Measurements from ENCODE around the gene CHTOP. TPM values are rescaled to one million over a fixed set of nuclear protein-coding genes. Genes with fewer than 3 reads are reported as not detected.

CHTOP gene
- total and polyA plus RNA-seq, 4 donors: 51.2 to 76.6 (median 58.4) TPM

DNA sequence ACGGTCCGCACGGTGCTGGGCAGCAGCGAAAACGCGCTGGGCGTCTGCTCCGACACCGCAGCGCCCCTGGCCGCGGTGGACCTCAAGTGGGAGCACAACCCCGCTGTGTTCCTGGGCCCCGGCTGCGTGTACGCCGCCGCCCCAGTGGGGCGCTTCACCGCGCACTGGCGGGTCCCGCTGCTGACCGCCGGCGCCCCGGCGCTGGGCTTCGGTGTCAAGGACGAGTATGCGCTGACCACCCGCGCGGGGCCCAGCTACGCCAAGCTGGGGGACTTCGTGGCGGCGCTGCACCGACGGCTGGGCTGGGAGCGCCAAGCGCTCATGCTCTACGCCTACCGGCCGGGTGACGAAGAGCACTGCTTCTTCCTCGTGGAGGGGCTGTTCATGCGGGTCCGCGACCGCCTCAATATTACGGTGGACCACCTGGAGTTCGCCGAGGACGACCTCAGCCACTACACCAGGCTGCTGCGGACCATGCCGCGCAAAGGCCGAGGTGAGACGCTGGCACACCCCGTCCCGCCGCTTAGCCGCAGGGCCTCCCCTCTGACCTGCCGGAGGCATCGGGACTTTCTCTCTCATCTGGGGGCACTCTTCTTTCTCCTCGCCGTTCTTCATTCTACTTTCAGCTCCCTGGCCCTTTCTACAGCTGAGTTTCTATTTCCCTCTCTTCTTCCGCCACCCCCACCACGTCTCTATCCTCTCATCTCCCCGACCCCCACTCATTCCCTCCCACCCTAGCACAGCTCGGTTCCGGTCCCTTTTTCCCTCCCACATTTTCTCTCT, 45.7 kb downstream of the CHTOP start:
- Histone ChIP-seq H3K27me3 (ENCODE audit: control insufficient read depth in 3 of 3, insufficient read depth in 3 of 3, low read length in 2 of 3) (peaks cover 0 to 40% (median 32%) of the 10 kb centered on the region in 3 donors), H3K9me3 (ENCODE audit: control insufficient read depth in 4 of 4, insufficient read depth in 3 of 4, low read length in 3 of 4) (no peaks in the 10 kb centered on the region), H3K4me3 (peak overlapping the region; percentile 91), H3K4me1 (ENCODE audit: control insufficient read depth in 5 of 5, insufficient read depth in 5 of 5, low read length in 5 of 5) (peaks cover 0 to 25% (median 2%) of the 10 kb centered on the region in 5 donors), H3K9ac (ENCODE audit: insufficient read depth in 1 of 2, low read length in 2 of 2) (no peak overlapping the region), H3K36me3 (ENCODE audit: control insufficient read depth in 4 of 4, insufficient read depth in 4 of 4, low read length in 4 of 4) (peaks cover 0 to 7% (median 0%) of the 10 kb centered on the region in 4 donors), H3K27ac (ENCODE audit: low read depth in 1 of 2, low read length in 1 of 2) (peak overlapping the region; percentile 24 to 86)
- ATAC-seq (ENCODE audit: insufficient read depth, low FRiP score): peak; percentile 60
- peak; percentile 21 to 37 (median 31) for DNase-seq
- 2% methylated on average over 50 to 73 of the region's 73 CpGs for WGBS, 2 donors
- TF ChIP-seq, protein P1, sequence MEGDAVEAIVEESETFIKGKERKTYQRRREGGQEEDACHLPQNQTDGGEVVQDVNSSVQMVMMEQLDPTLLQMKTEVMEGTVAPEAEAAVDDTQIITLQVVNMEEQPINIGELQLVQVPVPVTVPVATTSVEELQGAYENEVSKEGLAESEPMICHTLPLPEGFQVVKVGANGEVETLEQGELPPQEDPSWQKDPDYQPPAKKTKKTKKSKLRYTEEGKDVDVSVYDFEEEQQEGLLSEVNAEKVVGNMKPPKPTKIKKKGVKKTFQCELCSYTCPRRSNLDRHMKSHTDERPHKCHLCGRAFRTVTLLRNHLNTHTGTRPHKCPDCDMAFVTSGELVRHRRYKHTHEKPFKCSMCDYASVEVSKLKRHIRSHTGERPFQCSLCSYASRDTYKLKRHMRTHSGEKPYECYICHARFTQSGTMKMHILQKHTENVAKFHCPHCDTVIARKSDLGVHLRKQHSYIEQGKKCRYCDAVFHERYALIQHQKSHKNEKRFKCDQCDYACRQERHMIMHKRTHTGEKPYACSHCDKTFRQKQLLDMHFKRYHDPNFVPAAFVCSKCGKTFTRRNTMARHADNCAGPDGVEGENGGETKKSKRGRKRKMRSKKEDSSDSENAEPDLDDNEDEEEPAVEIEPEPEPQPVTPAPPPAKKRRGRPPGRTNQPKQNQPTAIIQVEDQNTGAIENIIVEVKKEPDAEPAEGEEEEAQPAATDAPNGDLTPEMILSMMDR (IDR thresholded peaks at IDR 0.05; ENCODE audit: control extremely low read depth, extremely low read depth): no peak

DNA sequence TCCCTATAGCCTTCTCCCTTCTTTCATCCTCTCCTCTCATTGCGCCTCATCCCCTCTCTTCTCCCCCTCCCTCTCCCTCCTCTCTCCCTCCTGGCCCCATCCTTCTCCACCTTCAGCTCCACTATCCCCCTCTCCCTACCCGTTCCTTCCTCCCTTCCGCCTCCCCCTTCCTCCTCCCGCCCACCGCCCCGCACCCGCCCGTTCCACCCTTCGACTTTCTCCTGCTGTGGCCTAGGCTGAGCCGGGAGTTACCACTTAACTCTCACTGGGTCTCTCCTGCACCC, 46.2 kb downstream of the CHTOP start:
- DNase-seq (no peak), ATAC-seq (ENCODE audit: insufficient read depth, low FRiP score) (no peak)
- Histone ChIP-seq H3K27ac (ENCODE audit: low read depth in 1 of 2, low read length in 1 of 2) (no peak overlapping the region), H3K4me3 (peak overlapping the region; percentile 91), H3K4me1 (ENCODE audit: control insufficient read depth in 5 of 5, insufficient read depth in 5 of 5, low read length in 5 of 5) (peaks cover 0 to 25% (median 2%) of the 10 kb centered on the region in 5 donors), H3K27me3 (ENCODE audit: control insufficient read depth in 3 of 3, insufficient read depth in 3 of 3, low read length in 2 of 3) (peaks cover 0 to 40% (median 32%) of the 10 kb centered on the region in 3 donors), H3K36me3 (ENCODE audit: control insufficient read depth in 4 of 4, insufficient read depth in 4 of 4, low read length in 4 of 4) (peaks cover 0 to 9% (median 0%) of the 10 kb centered on the region in 4 donors), H3K9ac (ENCODE audit: insufficient read depth in 1 of 2, low read length in 2 of 2) (no peak overlapping the region), H3K9me3 (ENCODE audit: control insufficient read depth in 4 of 4, insufficient read depth in 3 of 4, low read length in 3 of 4) (no peaks in the 10 kb centered on the region)
- TF ChIP-seq, protein P1 (IDR thresholded peaks at IDR 0.05; ENCODE audit: control extremely low read depth, extremely low read depth): no peak
- WGBS, 2 donors: 25 to 36% methylated on average over 10 of the region's 10 CpGs

DNA sequence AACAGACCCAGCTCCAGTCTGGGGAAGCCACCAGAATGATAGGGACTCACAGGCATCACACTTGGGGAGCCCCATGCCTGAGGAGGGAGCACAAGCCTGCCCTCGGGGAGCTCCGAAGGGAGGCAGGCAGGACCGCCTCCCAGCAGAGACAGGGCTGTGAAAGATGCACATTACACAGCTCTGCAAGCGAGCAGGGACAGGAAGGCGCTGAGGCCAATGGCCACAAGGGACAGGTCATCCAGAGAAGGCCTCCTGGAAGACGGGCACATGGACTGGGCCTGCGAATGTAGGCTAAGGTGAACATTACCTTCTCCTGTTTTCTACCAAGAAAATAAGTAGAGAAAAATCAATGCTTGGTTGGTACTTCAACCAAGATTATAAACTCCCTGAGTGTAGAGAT, 48.9 kb downstream of the CHTOP start:
- Histone ChIP-seq H3K27me3 (ENCODE audit: control insufficient read depth in 3 of 3, insufficient read depth in 3 of 3, low read length in 2 of 3) (peaks cover 0 to 40% (median 28%) of the 10 kb centered on the region in 3 donors), H3K9me3 (ENCODE audit: control insufficient read depth in 4 of 4, insufficient read depth in 3 of 4, low read length in 3 of 4) (no peaks in the 10 kb centered on the region), H3K36me3 (ENCODE audit: control insufficient read depth in 4 of 4, insufficient read depth in 4 of 4, low read length in 4 of 4) (peaks cover 0 to 18% (median 0%) of the 10 kb centered on the region in 4 donors), H3K4me3 (no peak overlapping the region), H3K9ac (ENCODE audit: insufficient read depth in 1 of 2, low read length in 2 of 2) (no peak overlapping the region), H3K27ac (ENCODE audit: low read depth in 1 of 2, low read length in 1 of 2) (no peak overlapping the region), H3K4me1 (ENCODE audit: control insufficient read depth in 5 of 5, insufficient read depth in 5 of 5, low read length in 5 of 5) (peaks cover 0 to 21% (median 0%) of the 10 kb centered on the region in 5 donors)
- DNase-seq: no peak
- TF ChIP-seq, protein P1 (IDR thresholded peaks at IDR 0.05; ENCODE audit: control extremely low read depth, extremely low read depth): no peak
- 91% methylated on average over 7 of the region's 7 CpGs for WGBS, 2 donors
- ATAC-seq (ENCODE audit: insufficient read depth, low FRiP score): no peak

Measured in lung (tissue), 12 donors.